Chondrocyte (in vitro differentiated cells): ENCODE measurements around the gene MMADHC. TPM values are rescaled to one million over a fixed set of nuclear protein-coding genes. Genes with fewer than 3 reads are reported as not detected.

Experiments
- DNase-seq: peaks from one replicate; pipeline ENCODE4 v3.0.0; 2021; ENCODE audit warnings: mixed read lengths, low spot score
- H3K27ac Mint-ChIP-seq: one replicate; pipeline ENCODE4 v1.8.0; 2021; ENCODE audit warnings: mild to moderate bottlenecking, moderate library complexity, mixed read lengths; ENCODE audit not compliant: unreplicated experiment
- H3K27me3 Mint-ChIP-seq: 2 replicates; pipeline ENCODE4 v1.8.0; 2021; ENCODE audit warnings: low read depth, mixed read lengths
- H3K36me3 Mint-ChIP-seq: 2 replicates; pipeline ENCODE4 v1.8.0; 2021; ENCODE audit warnings: low read depth, mixed read lengths
- H3K4me1 Mint-ChIP-seq: 2 replicates; pipeline ENCODE4 v1.8.0; 2021; ENCODE audit warnings: low read depth, mild to moderate bottlenecking, mixed read lengths
- H3K4me3 Mint-ChIP-seq: one replicate; pipeline ENCODE4 v1.8.0; 2021; ENCODE audit warnings: mild to moderate bottlenecking, moderate library complexity, mixed read lengths; ENCODE audit not compliant: unreplicated experiment
- H3K9me3 Mint-ChIP-seq: 2 replicates; pipeline ENCODE4 v1.8.0; 2021; ENCODE audit warnings: low read depth, mixed read lengths
- CTCF ChIP-seq: fragments of 200-600 bp; sonication (generic); IDR thresholded peaks from 2 replicates; pipeline ENCODE4 v1.5.0; 2021; ENCODE audit warnings: antibody characterized with exemption, mild to moderate bottlenecking, moderate library complexity
- total RNA-seq: library from RNA; stranded (reverse); gene quantifications from 3 replicates; pipeline ENCODE4 v1.2.1, GENCODE V29; 2021

The MMADHC gene
- total RNA-seq, 1 donor from 2014 or later = 95.4 TPM

- Mint-ChIP-seq H3K27me3 (no peaks in the 10 kb centered on the region), H3K4me3 (no peak overlapping the region), H3K9me3 (no peaks in the 10 kb centered on the region), H3K36me3 (no peaks in the 10 kb centered on the region), H3K4me1 (peaks cover 34% of the 10 kb centered on the region), H3K27ac (no peak overlapping the region)
- no peak for TF ChIP-seq CTCF
- no peak for DNase-seq
Observed at GRCh38 chr2:149594411-149594810, 6.8 kb upstream of the MMADHC start.

GRCh38 chr2:149587950-149588487 lies 444 bp upstream of the MMADHC start:
- Mint-ChIP-seq H3K4me3 (peak overlapping the region; percentile 99), H3K27me3 (no peaks in the 10 kb centered on the region), H3K27ac (peak overlapping the region; percentile 100), H3K36me3 (peaks cover 2% of the 10 kb centered on the region), H3K9me3 (no peaks in the 10 kb centered on the region), H3K4me1 (peaks cover 44% of the 10 kb centered on the region)
- no peak for TF ChIP-seq CTCF
- no peak for DNase-seq

- H3K4me3 Mint-ChIP-seq = peak overlapping the region; percentile 99
- H3K27me3 Mint-ChIP-seq = no peaks in the 10 kb centered on the region
- no peaks in the 10 kb centered on the region for H3K9me3 Mint-ChIP-seq
- no peak for TF ChIP-seq CTCF
- H3K27ac Mint-ChIP-seq = peak overlapping the region; percentile 100
- peaks cover 53% of the 10 kb centered on the region for H3K4me1 Mint-ChIP-seq
- no peak for DNase-seq
- peaks cover 4% of the 10 kb centered on the region for H3K36me3 Mint-ChIP-seq
Observed at GRCh38 chr2:149586898-149587219, 716 bp downstream of the MMADHC start.

GRCh38 chr2:149586063-149586462 lies 1.5 kb downstream of the MMADHC start:
- TF ChIP-seq CTCF = no peak
- H3K4me1 Mint-ChIP-seq = peaks cover 59% of the 10 kb centered on the region
- peak overlapping the region; percentile 99 for H3K4me3 Mint-ChIP-seq
- H3K27me3 Mint-ChIP-seq = no peaks in the 10 kb centered on the region
- H3K9me3 Mint-ChIP-seq = no peaks in the 10 kb centered on the region
- no peak for DNase-seq
- H3K27ac Mint-ChIP-seq = peak overlapping the region; percentile 24
- H3K36me3 Mint-ChIP-seq = peaks cover 8% of the 10 kb centered on the region

GRCh38 chr2:149585166-149585885 lies 2.2 kb downstream of the MMADHC start:
- Mint-ChIP-seq H3K4me1 (peaks cover 65% of the 10 kb centered on the region), H3K36me3 (peaks cover 12% of the 10 kb centered on the region), H3K27me3 (no peaks in the 10 kb centered on the region), H3K9me3 (no peaks in the 10 kb centered on the region), H3K27ac (peak overlapping the region; percentile 4), H3K4me3 (peak overlapping the region; percentile 99)
- TF ChIP-seq CTCF = no peak
- DNase-seq = no peak
